ENCODE measurements around the gene OAS3.
"Not testable (repeated sequence)": the region's sequence is repeated elsewhere in the genome, so short reads cannot be mapped to it uniquely, and the experiment has no call there.

Gene OAS3

DNA sequence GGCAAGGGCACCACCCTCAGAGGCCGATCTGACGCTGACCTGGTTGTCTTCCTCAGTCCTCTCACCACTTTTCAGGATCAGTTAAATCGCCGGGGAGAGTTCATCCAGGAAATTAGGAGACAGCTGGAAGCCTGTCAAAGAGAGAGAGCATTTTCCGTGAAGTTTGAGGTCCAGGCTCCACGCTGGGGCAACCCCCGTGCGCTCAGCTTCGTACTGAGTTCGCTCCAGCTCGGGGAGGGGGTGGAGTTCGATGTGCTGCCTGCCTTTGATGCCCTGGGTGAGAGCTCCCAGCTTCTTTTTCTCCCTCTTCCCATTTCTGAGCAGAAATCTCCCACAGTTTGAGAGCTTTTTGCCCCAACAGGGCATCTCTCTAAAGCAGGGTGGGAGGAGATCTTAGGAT is 29.7 kb upstream of the OAS3 start:
- DNase-seq (ENCODE audit: insufficient read length, low spot score) (no peak), FAIRE-seq (no peak)
- TF ChIP-seq POLR2A (IDR thresholded peaks at IDR 0.05; ENCODE audit: low read depth, low read length) = no peak

DNA sequence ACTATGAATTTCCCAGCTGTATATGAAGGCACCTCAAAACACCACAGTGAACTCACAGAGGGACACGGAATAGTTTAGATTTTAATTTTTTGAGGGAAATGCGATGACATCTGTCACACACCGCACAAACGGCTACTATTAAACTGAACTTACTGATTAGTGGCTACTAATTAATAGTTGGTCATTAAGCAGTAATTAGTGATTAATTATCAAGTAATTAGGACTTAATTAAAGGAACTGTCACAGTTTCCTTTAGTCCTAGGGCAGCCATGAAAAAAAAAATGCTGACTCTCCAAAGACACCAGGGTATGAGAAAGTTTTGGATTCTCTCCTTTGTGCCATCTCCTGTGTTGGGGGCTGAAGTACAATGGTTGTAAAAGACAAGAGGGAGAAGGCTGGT is 28.6 kb upstream of the OAS3 start:
- TF ChIP-seq POLR2A (IDR thresholded peaks at IDR 0.05; ENCODE audit: low read depth, low read length) = no peak
- FAIRE-seq (no peak), DNase-seq (ENCODE audit: insufficient read length, low spot score) (no peak)

DNA sequence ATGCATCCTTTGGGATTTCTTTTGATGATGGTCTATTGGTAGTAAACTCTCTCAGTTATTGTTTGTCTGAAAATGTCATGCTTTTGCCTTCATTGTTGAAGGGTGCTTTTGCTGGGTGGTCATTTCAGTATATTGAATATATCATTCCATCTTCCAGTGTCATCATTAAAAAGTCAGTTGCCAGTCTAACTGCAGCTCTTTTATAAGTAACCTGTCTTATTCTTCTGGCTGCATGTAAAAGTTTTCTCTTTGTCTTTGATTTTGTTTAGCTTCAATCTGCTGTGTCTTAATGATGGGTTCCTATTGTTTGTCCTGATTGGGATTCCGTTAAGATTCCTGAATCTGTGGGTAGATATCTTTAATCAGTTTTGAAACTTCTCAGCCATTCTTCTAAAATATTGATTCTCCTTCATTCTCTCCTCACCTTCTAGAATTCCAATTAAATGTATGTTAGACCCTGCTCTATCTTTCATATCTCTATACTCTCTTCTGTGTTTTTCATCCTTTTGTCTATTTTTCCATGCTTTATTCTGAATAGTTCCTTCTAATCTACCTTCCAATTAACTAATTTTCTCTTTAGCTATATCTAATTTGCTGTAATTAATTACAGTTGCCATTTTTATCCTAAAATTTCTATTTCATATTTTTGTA is 25.1 kb upstream of the OAS3 start:
- no peak for TF ChIP-seq POLR2A (IDR thresholded peaks at IDR 0.05; ENCODE audit: low read depth, low read length)
- FAIRE-seq = no peak
- DNase-seq (ENCODE audit: insufficient read length, low spot score) = no peak

- DNase-seq (ENCODE audit: insufficient read length, low spot score); FAIRE-seq: not testable (repeated sequence)
These were observed 24.4 kb upstream of the OAS3 start for GRCh38 chr12:112913888-112914287.

DNA sequence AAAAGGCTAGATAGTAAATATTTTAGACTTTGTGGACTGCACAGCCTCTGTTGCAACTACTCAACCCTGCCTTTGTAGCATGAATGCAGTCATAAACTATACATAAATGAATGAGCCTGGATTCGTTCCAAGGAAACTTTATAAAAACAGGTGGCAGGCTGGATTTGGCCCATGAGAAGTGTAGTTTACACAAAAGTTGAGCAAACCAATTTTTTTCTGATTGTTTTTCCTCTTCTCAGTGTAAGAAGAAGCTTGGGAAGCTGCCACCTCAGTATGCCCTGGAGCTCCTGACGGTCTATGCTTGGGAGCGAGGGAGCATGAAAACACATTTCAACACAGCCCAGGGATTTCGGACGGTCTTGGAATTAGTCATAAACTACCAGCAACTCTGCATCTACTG is 22.0 kb upstream of the OAS3 start:
- TF ChIP-seq POLR2A (IDR thresholded peaks at IDR 0.05; ENCODE audit: low read depth, low read length) = no peak
- no peak for FAIRE-seq
- DNase-seq (ENCODE audit: insufficient read length, low spot score) = no peak

DNA sequence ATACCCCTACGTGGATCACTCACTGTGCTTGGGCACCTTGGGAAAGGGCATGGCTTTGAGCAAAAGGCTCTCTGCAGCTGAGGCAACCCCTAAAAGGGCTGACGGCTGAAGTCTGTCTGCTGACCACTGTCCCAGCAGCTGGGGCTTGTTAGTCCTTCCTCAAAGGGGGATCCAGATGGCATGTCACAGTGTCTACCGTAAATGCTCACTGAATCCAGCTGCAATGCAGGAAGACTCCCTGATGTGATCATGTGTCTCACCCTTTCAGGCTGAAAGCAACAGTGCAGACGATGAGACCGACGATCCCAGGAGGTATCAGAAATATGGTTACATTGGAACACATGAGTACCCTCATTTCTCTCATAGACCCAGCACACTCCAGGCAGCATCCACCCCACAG is 19.2 kb upstream of the OAS3 start:
- DNase-seq (ENCODE audit: insufficient read length, low spot score) (no peak), FAIRE-seq (no peak)
- TF ChIP-seq POLR2A (IDR thresholded peaks at IDR 0.05; ENCODE audit: low read depth, low read length) = no peak

- FAIRE-seq = no peak
- TF ChIP-seq POLR2A (IDR thresholded peaks at IDR 0.05; ENCODE audit: low read depth, low read length) = no peak
- no peak for DNase-seq (ENCODE audit: insufficient read length, low spot score)
These were observed 13.3 kb upstream of the OAS3 start for GRCh38 chr12:112924986-112925385.

- not testable (repeated sequence) for FAIRE-seq; DNase-seq (ENCODE audit: insufficient read length, low spot score)
These were observed 11.7 kb upstream of the OAS3 start for GRCh38 chr12:112926416-112927033.

DNA sequence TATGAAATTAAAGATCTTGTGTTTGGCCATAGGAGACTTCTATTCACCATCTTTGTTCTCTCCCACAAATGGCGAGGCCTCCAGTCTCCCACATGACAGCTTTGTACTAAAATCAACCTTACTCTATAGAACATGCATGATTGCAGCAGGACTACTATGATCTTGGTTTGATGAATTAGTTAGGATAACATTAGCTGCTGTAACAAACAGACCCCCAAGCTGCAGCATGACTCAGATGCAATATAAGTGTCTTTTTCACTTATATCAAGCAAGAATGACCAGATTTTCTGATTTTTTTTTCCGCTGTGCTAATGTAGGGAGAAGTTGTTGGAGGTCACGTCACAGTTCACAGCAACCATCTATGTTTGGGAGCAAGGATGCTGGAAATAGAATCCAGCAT is 10.8 kb upstream of the OAS3 start:
- FAIRE-seq (no peak), DNase-seq (ENCODE audit: insufficient read length, low spot score) (no peak)

DNA sequence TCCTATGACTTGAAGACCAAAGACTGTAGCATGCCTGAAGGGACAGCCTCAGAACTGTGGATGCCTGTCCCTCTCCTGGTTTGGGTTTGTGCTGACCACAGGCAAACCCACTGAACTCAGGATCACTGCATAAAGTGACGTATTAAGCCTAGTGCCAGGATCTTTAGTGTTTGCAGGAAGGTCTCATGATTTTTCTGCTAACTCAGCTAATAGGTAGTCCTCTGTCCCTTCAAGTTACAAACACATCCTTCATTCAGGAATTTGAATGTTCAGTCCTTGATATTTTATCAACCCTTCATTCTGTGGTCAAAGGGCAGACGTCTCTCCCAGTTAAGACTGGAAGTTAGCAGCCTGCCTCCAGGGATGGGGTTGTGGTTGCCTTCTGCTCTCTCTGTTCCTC is 10.3 kb upstream of the OAS3 start:
- TF ChIP-seq POLR2A (IDR thresholded peaks at IDR 0.05; ENCODE audit: low read depth, low read length) = no peak
- no peak for FAIRE-seq
- DNase-seq (ENCODE audit: insufficient read length, low spot score) = no peak

More for the DNA sequence above, 10.8 kb upstream of the OAS3 start:
- no peak for TF ChIP-seq POLR2A (IDR thresholded peaks at IDR 0.05; ENCODE audit: low read depth, low read length)

DNA sequence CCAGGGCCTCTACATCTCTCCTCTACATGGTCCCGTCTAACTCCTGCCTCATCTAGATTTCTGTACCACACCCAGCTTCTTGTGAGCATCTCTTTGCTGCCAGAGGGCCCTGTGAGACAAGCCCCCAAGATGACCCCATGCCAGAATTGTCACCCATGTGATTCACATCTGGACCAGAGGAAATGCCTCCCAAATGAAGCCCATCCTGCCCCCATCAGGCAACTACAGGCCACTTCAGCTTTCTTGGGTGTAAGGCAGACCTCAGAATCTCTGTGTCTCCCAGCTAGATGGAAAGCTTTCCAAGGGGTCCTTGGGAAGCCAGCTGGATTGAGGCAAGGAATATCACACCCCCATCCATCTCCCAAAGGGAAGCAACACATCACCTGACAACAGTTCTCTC is 9.3 kb upstream of the OAS3 start:
- no peak for DNase-seq (ENCODE audit: insufficient read length, low spot score)
- no peak for TF ChIP-seq POLR2A (IDR thresholded peaks at IDR 0.05; ENCODE audit: low read depth, low read length)
- no peak for FAIRE-seq

- TF ChIP-seq POLR2A (IDR thresholded peaks at IDR 0.05; ENCODE audit: low read depth, low read length) = no peak
- DNase-seq (ENCODE audit: insufficient read length, low spot score) (no peak), FAIRE-seq (no peak)
These were observed 8.6 kb upstream of the OAS3 start for GRCh38 chr12:112929715-112930114.

GRCh38 chr12:112930350-112930749 is 7.9 kb upstream of the OAS3 start:
- DNase-seq (ENCODE audit: insufficient read length, low spot score) (no peak), FAIRE-seq (no peak)
- no peak for TF ChIP-seq POLR2A (IDR thresholded peaks at IDR 0.05; ENCODE audit: low read depth, low read length)

DNA sequence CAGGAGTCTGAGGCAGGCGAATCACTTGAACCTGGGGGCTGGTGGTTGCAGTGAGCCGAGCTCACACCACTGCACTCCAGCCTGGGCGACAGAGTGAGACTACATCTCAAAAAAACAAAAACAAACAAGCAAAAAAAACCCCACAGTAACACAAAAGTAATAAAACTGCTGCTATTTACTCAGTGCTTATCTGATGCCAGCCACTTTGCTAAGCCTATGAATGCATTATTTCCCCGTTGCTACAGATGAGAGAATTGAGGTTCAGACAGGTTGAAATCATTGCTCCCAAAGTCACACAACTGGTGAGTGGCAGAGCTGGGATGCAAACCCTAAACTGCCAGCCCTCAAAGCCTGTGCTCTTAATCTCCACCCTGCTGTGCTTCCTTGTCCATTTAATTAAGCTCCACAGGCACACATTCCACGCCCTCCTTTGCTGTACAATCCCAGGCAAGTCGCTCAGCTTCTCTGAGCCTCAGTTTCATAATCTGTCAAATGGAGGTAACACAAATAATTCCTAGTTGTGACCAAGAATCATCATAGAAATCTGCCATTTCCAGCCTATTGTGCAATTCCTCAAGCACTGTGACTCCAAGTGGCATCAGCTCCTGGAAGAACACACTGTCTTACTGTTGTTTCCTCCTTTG is 5.7 kb upstream of the OAS3 start:
- TF ChIP-seq POLR2A (IDR thresholded peaks at IDR 0.05; ENCODE audit: low read depth, low read length) = no peak
- FAIRE-seq (no peak), DNase-seq (ENCODE audit: insufficient read length, low spot score) (no peak)

GRCh38 chr12:112933129-112933505 is 5.2 kb upstream of the OAS3 start:
- FAIRE-seq (no peak), DNase-seq (ENCODE audit: insufficient read length, low spot score) (no peak)
- no peak for TF ChIP-seq POLR2A (IDR thresholded peaks at IDR 0.05; ENCODE audit: low read depth, low read length)
